Activated CD8-positive, alpha-beta memory T cell treated with anti-CD3 and anti-CD28 coated beads for 36 hours (primary cell): ENCODE results near the gene SCT. TPM values are rescaled to one million over a fixed set of nuclear protein-coding genes. Genes with fewer than 3 reads are reported as not detected.

Experiments
- CTCF ChIA-PET: fragments of 350-600 bp; sonication (Branson Sonifier 250); formaldehyde crosslinking; loops from one replicate; lab custom pipeline; 2021; ENCODE audit warnings: antibody characterized with exemption; lab: Charles Lee
- POLR2A ChIA-PET: fragments of 350-600 bp; sonication (Branson Sonifier 250); formaldehyde crosslinking; loops from one replicate; lab custom pipeline; 2021; ENCODE audit warnings: antibody characterized with exemption; lab: Charles Lee
- total RNA-seq, 2 experiments: library from RNA; stranded (reverse); gene quantifications; one replicate each; pipeline ENCODE4 v1.2.3, GENCODE V29; 2021

Gene SCT
- total RNA-seq, 2 experiments from 2014 or later = not detected

- ChIA-PET CTCF (no interaction called here), POLR2A (no interaction called here)
Measured at GRCh38 chr11:601573-602245, 25.3 kb downstream of the SCT start.

DNA sequence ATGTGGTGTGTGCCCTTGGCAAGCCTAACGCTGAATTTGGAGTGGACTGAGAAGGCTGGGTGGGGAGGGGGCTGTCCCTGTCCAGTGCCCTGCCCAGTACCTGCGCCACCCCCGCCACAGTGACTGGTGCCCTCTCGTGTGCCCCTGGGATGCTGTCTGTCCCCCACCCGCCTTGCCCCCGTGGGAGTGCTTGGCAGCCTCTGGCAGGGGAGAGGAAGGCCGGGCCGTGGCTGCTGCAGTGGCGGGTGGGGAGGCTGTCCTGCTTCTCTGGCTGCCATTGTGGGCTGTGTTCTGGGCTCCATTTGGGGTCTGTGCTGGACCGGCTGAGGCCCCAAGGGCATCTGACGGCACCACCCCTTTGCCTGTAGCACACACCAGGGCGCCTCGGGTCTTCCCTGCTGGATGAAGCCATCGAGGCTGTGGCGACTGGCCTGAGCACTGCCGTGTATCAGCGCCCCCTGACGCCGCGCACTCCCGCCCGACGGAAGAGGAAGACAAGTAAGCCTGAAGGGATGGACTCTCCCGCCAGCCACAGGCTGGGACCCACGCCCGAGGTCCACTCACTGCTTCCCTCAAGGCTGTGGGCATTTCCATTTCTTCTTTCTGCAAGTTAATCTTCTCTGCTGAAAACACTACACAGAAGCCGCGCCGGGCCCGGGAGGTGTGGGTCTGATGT is 28.8 kb downstream of the SCT start:
- ChIA-PET CTCF (no interaction called here), POLR2A (no interaction called here)

- CTCF ChIA-PET = no interaction called here
- POLR2A ChIA-PET = no interaction called here
Measured at GRCh38 chr11:597166-597725, 29.7 kb downstream of the SCT start.

DNA sequence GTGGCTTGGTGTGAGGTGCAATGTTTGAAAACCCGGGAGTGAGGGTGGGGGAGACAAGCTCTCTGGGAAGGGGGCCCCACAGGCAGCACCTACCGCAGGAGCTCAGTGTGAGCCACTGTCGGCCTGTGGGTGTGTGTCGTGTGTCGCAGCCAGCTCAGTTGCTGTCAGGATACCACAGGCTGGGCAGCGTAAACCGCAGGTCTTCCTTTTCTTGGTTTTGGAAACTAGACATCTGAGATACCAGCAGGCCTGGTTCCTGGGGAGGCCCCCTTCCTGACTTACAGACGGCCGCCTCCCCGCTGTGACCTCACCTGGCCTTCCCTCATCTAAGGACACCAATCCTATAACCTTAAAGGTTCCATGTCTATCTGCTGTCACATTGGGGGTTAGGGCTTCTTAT is 30.6 kb downstream of the SCT start:
- ChIA-PET POLR2A (no interaction called here), CTCF (no interaction called here)

- POLR2A ChIA-PET = no interaction called here
Measured at GRCh38 chr11:595400-595799, 31.6 kb downstream of the SCT start.

GRCh38 chr11:593347-593746 is 33.6 kb downstream of the SCT start:
- CTCF ChIA-PET = no interaction called here
- POLR2A ChIA-PET = no interaction called here

More at GRCh38 chr11:595400-595799, 31.6 kb downstream of the SCT start:
- CTCF ChIA-PET = no interaction called here

DNA sequence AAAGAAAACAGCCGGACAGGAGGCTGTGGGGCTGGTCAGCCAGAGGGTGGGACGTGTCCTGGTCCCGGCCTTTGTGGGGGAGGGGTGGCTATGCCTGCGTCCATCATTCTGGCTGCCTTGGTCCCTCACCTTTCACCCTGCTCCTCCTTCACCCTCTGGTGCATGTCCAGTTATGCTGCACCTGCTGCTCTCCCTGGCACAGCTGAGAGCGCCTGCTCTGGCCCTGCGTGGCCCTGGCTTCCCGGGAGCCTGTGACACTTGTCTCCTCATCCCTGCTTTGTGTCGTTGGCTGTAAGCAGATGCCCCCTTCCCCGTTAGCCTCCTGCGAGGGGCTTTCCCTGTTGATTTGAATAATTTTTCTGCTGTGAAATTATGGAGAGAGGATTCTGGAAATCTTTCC is 34.1 kb downstream of the SCT start:
- ChIA-PET CTCF (no interaction called here), POLR2A (no interaction called here)

DNA sequence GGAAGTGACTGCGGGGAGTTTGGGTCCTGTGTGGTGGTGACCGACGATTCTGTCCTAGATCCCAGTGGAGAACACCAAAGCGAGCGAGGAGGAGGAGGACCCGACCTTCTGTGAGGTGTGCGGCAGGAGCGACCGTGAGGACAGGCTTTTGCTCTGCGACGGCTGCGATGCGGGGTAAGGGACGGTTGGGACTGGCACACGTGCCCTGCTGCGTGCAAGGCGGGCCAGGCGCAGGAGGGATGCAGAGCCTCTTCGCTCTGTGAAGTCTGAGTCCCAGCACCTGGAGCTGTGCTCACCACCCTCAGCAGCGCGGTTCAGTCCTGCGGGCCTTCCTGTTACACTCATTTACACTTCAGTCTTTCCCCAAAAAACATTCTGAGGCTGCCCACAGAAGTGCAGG is 34.5 kb downstream of the SCT start:
- CTCF ChIA-PET = no interaction called here
- POLR2A ChIA-PET = no interaction called here

DNA sequence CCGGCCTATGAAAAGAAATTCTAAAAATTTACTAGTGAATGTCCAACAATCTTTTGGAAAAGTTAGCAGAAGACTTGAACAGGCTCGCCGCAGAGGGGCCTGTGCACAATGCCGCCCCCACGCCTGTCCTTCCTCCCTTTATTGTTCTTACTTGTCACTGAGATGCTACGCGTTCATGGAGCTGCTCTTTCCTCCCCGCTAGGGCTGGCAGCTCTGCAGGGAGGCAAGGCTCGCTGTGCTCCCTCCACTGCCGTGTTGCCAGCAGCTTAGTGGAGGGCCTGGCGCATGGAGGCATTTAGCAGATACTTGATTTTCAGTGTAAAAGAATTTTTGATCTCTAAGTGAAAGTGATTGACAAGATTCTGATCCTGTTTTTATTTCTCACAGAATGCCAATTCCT is 36.0 kb downstream of the SCT start:
- ChIA-PET CTCF (interaction anchor here (0.7 kb wide), 1 partner anchor 23 kb away, joined by 4 read pairs; no protein-coding TSS in a partner anchor), POLR2A (interaction anchor here (0.6 kb wide), 1 partner anchor 187 kb away, joined by 3 read pairs; no protein-coding TSS in a partner anchor)

GRCh38 chr11:589798-590197 is 37.2 kb downstream of the SCT start:
- ChIA-PET POLR2A (no interaction called here), CTCF (interaction anchor here (3.7 kb wide), 1 partner anchor 35 kb away, joined by 12 read pairs; no protein-coding TSS in a partner anchor)

DNA sequence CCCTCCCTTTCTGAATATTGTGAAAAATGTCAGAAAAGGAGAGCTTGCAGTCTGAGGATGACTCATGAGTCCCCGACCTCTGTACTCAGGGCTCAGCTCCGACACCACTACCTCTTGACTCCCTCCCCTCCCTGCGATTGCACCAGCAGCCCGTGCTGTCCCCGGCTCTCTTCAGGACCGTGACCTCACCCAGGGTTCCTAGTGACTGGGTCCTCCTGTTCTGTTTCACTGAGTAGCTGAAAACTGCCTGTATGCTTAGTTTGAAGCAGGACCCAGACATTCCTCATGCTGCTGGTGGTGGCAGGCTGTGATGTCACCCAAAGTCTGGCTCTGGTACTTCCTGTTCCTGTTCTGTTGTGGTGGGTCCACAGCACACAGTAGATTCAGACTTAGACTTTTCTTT is 39.0 kb downstream of the SCT start:
- ChIA-PET CTCF (interaction anchor here (0.9 to 3.7 kb wide), 3 partner anchors 9 to 34 kb away, joined by 3 to 12 read pairs (median 3); no protein-coding TSS in a partner anchor), POLR2A (interaction anchor here (0.6 to 1.5 kb wide), 3 partner anchors 11 to 82 kb away, joined by 3 read pairs; partner anchors contain the start of gene PHRF1)

GRCh38 chr11:587546-587945 is 39.4 kb downstream of the SCT start:
- POLR2A ChIA-PET = interaction anchor here (0.9 to 1.5 kb wide), 2 partner anchors 10 to 12 kb away, joined by 3 read pairs; partner anchors contain the start of gene PHRF1
- CTCF ChIA-PET = interaction anchor here (0.9 to 3.7 kb wide), 2 partner anchors 12 to 33 kb away, joined by 3 to 12 read pairs; no protein-coding TSS in a partner anchor

- ChIA-PET POLR2A (interaction anchor here (0.9 kb wide), 1 partner anchor 9 kb away, joined by 3 read pairs; no protein-coding TSS in a partner anchor), CTCF (interaction anchor here (3.7 kb wide), 1 partner anchor 32 kb away, joined by 12 read pairs; no protein-coding TSS in a partner anchor)
Measured at GRCh38 chr11:586376-587316, 40.3 kb downstream of the SCT start.

DNA sequence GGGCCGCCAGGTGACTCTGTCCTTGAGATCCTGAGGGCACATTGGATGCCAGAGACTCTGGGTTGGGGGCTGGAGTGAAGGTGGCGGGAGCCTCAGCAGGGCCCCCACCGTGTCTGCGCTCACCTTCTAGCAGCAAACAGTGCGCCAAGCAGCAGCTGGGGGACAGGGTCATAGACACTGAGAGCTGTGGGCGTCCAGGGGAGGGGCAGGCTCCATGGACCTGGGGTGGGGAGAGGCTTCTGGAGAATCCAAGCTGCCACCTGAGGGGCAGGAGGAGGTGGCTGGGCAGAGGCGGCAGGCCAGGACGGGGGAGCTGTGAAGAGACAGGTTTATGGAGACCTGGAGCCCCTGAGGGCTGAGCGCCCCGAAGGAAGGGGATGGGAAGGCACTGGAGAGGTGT is 42.7 kb downstream of the SCT start:
- ChIA-PET CTCF (no interaction called here), POLR2A (interaction anchor here (0.7 kb wide), 1 partner anchor 50 kb away, joined by 4 read pairs; no protein-coding TSS in a partner anchor)

DNA sequence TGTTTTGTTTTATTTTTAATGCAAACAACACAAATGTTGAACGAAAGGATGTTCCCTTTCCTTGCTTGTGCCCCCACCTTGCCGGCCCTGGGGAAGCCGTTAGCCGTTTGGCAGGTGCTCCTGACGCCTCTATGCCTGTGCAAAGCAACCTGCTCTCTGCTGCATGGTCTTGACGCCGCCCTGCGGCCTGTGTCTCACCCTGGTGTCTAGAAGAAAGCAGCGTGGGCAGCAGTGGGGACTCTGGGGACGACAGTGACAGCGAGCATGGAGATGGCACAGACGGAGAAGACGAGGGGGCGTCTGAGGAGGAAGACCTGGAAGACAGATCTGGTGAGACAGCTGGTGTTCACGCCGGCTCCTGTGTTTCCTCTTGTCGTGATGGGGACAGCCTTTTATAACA is 45.2 kb downstream of the SCT start:
- CTCF ChIA-PET = interaction anchor here (0.7 kb wide), 1 partner anchor 157 kb away, joined by 4 read pairs; no protein-coding TSS in a partner anchor
- POLR2A ChIA-PET = no interaction called here

GRCh38 chr11:581342-581741 is 45.6 kb downstream of the SCT start:
- ChIA-PET POLR2A (interaction anchor here (0.7 kb wide), 1 partner anchor 131 kb away, joined by 4 read pairs; no protein-coding TSS in a partner anchor), CTCF (interaction anchor here (0.7 kb wide), 1 partner anchor 158 kb away, joined by 4 read pairs; no protein-coding TSS in a partner anchor)

DNA sequence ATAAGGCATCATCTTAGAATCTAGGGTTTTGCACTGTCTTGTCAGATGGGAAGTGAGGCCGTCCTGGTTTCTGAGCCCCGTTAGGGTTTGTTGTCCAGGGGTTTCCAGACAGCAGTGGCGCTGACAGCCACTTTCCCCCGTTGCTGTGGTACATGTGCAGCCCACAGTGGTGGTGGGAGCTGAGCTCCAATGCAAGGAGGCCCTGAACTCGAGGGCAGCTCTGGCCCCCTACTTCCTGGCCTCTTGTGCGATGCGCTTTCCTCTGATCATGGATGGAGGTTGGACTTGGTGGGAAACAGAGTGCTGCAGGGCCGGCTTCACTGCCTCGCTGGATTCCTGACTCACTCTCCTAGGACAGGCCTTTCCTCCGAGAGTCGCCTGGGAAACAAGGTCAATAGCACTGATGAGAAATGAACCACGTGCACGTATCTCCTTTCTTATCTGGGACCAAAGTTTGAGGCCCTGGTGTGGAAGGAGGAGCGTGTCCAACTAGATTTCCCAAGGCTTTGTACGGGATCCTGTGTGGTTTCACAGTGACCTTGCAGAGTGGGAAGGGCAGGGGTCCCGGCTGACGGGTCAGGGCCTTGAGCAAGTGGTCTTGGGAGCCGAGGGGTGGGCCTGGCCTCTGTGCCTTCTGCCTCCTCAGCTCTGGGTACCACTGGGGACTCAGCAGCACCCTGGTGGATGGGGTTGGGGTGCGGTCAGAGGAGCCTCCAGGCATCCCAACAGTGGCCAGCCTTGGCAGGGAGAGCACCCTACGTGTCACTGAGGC is 47.0 kb downstream of the SCT start:
- CTCF ChIA-PET = no interaction called here

More for the DNA sequence above, 47.0 kb downstream of the SCT start:
- POLR2A ChIA-PET = interaction anchor here (0.9 kb wide), 1 partner anchor 11 kb away, joined by 3 read pairs; no protein-coding TSS in a partner anchor
